Activated T-helper 1 cell treated with anti-CD3 and anti-CD28 coated beads, Interleukin-12 subunit alpha, Interleukin-12 subunit beta, Interleukin-2, Interleukin-4 antibody, amounts not matched to agents 30 ng/mL and 10 ng/mL and 1 ng/mL, durations not matched to agents 14 hours and 24 hours and 36 hours (primary cell): ENCODE results near the gene STPG3. TPM values are rescaled to one million over a fixed set of nuclear protein-coding genes. Genes with fewer than 3 reads are reported as not detected.
A peak's percentile ranks its signal among the peaks of the same experiment; 100 is the strongest.
"Not testable (repeated sequence)": the region's sequence is repeated elsewhere in the genome, so short reads cannot be mapped to it uniquely, and the experiment has no call there.

Experiments
- DNase-seq: peaks from one replicate; pipeline ENCODE4 v3.0.0; 2021; ENCODE audit warnings: low spot score
- H3K27ac Mint-ChIP-seq: one replicate; pipeline ENCODE4 v1.8.0; 2021; ENCODE audit warnings: mild to moderate bottlenecking, mixed read lengths
- H3K27me3 Mint-ChIP-seq: one replicate; pipeline ENCODE4 v1.8.0; 2022; ENCODE audit warnings: mild to moderate bottlenecking, moderate library complexity, mixed read lengths; ENCODE audit not compliant: insufficient read depth
- H3K36me3 Mint-ChIP-seq: one replicate; pipeline ENCODE4 v1.8.0; 2021; ENCODE audit warnings: low read depth, mixed read lengths
- H3K4me1 Mint-ChIP-seq: one replicate; pipeline ENCODE4 v1.8.0; 2021; ENCODE audit warnings: low read depth, mixed read lengths
- H3K4me3 Mint-ChIP-seq: one replicate; pipeline ENCODE4 v1.8.0; 2021; ENCODE audit warnings: mild to moderate bottlenecking, moderate library complexity, mixed read lengths
- H3K9me3 Mint-ChIP-seq: one replicate; pipeline ENCODE4 v1.8.0; 2021; ENCODE audit warnings: mixed read lengths
- intact Hi-C: fragments of 100-400 bp; cut with micrococcal nuclease; formaldehyde crosslinking; loops from one replicate; pipeline ENCODE4 v1.15.1; 2024
- total RNA-seq: library from RNA; stranded (reverse); gene quantifications from 2 replicates; pipeline ENCODE4 v1.2.3, GENCODE V29; 2022

Gene STPG3
- total RNA-seq, 1 donor from 2014 or later: 1.2 TPM

DNA sequence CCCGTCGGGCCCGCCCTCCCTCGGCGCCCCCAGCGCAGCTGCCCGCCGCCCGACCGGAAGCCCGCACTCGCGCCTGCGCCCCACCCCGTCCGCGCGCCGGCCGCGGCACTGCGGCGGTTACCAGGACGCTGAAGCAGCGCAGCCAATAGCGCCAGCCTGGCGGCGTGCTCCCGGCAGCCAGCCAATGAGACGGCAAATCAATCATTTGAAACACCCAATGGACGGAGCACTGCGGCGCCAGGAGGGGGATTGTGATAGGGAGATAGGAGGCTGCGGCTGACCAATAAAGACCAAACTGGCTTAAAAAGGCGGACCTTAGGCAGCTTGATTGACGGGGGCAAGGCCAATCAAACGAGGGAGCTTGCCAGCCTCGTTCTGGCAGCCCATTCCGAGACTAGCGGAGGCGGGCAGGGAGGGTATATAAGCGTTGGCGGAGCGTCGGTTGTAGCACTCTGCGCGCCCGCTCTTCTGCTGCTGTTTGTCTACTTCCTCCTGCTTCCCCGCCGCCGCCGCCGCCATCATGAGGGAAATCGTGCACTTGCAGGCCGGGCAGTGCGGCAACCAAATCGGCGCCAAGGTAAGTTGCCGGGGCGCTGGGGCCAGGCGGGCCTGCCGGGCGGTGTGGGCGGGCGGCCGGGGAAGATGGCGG is 10.1 kb upstream of the STPG3 start, which contains the start of gene TUBB4B:
Gene TUBB4B (plus strand): TSS at position 447 of the 649 bp plus-strand sequence. CDS start 74 bp downstream, at position 521.
- intact Hi-C loops: loop anchor here (1.0 to 5.0 kb wide), 9 partner anchors 14 to 450 kb away; partner anchors contain the start of genes ANAPC2, EXD3, MRPL41 and NELFB
- no peaks in the 10 kb centered on the region for H3K27me3 Mint-ChIP-seq
- H3K9me3 Mint-ChIP-seq: no peaks in the 10 kb centered on the region
- H3K27ac Mint-ChIP-seq: peak within 1 kb of the TSS; percentile 91
- H3K4me1 Mint-ChIP-seq: peaks cover 22% of the 10 kb centered on the region
- H3K4me3 Mint-ChIP-seq: peak within 1 kb of the TSS; percentile 92
- peak; percentile 98 for DNase-seq
- H3K36me3 Mint-ChIP-seq: peaks cover 23% of the 10 kb centered on the region

DNA sequence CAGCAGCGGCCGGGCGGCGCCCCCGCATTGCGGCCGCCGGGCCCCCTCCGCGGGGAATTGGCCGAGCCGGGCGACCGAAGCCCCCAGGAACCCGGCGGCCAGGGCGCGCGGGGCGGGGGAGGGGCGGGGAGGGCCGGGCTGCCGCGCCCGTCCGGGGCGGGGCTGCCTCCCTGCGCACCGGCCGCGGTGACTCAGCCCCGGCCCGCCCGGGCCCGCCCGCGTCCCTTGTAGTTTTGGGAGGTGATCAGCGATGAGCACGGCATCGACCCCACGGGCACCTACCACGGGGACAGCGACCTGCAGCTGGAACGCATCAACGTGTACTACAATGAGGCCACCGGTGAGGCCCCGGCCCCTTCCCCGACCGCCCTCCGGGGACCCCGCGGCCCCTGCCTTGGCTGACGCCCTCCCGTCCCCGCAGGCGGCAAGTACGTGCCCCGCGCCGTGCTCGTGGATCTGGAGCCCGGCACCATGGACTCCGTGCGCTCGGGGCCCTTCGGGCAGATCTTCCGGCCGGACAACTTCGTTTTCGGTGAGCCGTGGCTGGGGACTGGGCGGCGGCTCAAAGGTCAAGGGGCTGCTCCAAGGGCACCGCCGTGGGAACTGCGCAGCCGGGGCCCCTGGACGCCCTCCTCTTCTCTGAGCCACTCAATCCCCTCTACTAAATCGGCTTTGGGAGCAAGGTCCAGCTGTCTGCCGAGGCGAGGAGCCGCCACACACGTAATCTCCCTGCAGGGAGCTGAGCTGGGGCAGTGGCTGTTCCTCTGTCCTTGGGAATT is 9.4 kb upstream of the STPG3 start:
- H3K4me1 Mint-ChIP-seq: peaks cover 22% of the 10 kb centered on the region
- H3K27ac Mint-ChIP-seq: peak overlapping the region; percentile 40
- peaks cover 23% of the 10 kb centered on the region for H3K36me3 Mint-ChIP-seq
- peak; percentile 68 for DNase-seq
- intact Hi-C loops: loop anchor here (1.0 to 5.0 kb wide), 9 partner anchors 14 to 451 kb away; partner anchors contain the start of genes ANAPC2, EXD3, MRPL41 and NELFB
- no peaks in the 10 kb centered on the region for H3K27me3 Mint-ChIP-seq
- H3K4me3 Mint-ChIP-seq: peak overlapping the region; percentile 92
- H3K9me3 Mint-ChIP-seq: no peaks in the 10 kb centered on the region

DNA sequence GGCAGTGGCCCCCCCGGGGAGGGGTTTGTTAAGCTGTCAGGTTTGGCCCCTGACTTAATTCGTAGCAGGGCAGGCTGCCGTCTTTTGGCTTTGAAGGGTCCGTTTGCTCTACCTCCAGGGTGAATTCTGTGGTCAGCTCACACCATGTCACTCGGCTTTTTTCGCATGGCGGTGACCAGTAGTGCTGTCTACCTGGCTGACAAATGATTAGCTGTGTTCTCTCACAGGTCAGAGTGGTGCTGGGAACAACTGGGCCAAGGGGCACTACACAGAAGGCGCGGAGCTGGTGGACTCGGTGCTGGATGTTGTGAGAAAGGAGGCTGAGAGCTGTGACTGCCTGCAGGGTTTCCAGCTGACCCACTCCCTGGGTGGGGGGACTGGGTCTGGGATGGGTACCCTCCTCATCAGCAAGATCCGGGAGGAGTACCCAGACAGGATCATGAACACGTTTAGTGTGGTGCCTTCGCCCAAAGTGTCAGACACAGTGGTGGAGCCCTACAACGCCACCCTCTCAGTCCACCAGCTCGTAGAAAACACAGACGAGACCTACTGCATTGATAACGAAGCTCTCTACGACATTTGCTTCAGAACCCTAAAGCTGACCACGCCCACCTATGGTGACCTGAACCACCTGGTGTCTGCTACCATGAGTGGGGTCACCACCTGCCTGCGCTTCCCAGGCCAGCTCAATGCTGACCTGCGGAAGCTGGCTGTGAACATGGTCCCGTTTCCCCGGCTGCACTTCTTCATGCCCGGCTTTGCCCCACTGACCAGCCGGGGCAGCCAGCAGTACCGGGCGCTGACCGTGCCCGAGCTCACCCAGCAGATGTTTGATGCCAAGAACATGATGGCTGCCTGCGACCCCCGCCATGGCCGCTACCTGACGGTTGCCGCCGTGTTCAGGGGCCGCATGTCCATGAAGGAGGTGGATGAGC is 8.6 kb upstream of the STPG3 start:
- intact Hi-C loops: loop anchor here (5.0 kb wide), 2 partner anchors 180 to 195 kb away; partner anchors contain the start of genes EXD3, NOXA1 and NPDC1

DNA sequence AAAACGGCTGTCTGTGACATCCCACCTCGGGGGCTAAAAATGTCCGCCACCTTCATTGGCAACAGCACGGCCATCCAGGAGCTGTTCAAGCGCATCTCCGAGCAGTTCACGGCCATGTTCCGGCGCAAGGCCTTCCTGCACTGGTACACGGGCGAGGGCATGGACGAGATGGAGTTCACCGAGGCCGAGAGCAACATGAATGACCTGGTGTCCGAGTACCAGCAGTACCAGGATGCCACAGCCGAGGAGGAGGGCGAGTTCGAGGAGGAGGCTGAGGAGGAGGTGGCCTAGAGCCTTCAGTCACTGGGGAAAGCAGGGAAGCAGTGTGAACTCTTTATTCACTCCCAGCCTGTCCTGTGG is 7.8 kb upstream of the STPG3 start:
- Mint-ChIP-seq H3K4me3 (peak overlapping the region; percentile 92), H3K36me3 (peaks cover 23% of the 10 kb centered on the region), H3K4me1 (peaks cover 22% of the 10 kb centered on the region)
- not testable (repeated sequence) for H3K9me3 Mint-ChIP-seq, H3K27me3 Mint-ChIP-seq, H3K27ac Mint-ChIP-seq, DNase-seq
- intact Hi-C loops: loop anchor here (5.0 kb wide), 2 partner anchors 179 to 196 kb away; partner anchors contain the start of genes EXD3, NOXA1 and NPDC1

More for the DNA sequence above, 8.6 kb upstream of the STPG3 start:
- no peaks in the 10 kb centered on the region for H3K27me3 Mint-ChIP-seq
- H3K4me1 Mint-ChIP-seq: peaks cover 22% of the 10 kb centered on the region
- peak overlapping the region; percentile 77 for H3K27ac Mint-ChIP-seq
- no peaks in the 10 kb centered on the region for H3K9me3 Mint-ChIP-seq
- DNase-seq: no peak
- H3K36me3 Mint-ChIP-seq: peaks cover 23% of the 10 kb centered on the region
- H3K4me3 Mint-ChIP-seq: peak overlapping the region; percentile 92

DNA sequence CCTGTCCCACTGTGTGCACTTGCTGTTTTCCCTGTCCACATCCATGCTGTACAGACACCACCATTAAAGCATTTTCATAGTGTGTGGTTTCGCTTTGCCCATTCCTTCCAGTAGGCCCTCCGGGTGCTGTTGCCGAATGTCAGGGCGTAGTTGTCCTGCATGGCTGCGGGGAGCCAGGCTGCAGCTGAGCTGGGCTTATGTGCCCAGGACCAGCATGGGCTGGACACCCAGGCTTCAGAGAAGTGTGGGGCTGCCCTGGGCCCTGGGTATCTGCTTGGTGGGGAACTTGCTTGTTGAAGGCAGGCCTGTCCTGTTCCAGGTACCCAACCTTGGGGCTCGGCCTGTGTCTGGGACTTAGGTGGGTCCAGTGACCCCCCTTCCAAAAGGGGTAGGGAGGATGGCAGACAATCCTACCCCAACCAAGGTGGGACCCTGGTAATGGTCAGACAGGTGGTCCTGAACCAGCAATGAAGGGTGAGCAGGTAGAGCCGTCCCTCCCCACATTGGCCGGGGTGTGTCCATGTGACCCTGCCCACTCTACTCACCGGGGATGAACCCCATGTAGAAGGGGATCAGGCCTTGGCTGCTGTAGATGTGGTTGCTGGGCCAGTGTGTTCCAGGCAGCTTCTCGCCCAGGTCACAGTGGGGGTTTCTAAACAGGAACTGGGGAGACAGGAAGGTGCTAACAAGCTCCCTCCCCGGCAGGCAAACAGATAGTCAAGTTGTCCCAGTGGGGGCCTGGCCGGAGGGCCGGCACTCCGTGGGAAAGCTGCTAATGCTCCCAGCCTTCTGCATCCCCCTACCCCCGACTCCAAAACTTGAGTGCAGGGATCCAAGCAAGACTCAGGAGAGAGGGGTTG is 7.2 kb upstream of the STPG3 start:
- Mint-ChIP-seq H3K4me3 (peak overlapping the region; percentile 92), H3K4me1 (peaks cover 22% of the 10 kb centered on the region), H3K27me3 (no peaks in the 10 kb centered on the region), H3K36me3 (peaks cover 23% of the 10 kb centered on the region), H3K9me3 (no peaks in the 10 kb centered on the region), H3K27ac (peak overlapping the region; percentile 52)
- intact Hi-C loops: loop anchor here (5.0 kb wide), 2 partner anchors 178 to 197 kb away; partner anchors contain the start of genes EXD3, NOXA1 and NPDC1
- DNase-seq: no peak

DNA sequence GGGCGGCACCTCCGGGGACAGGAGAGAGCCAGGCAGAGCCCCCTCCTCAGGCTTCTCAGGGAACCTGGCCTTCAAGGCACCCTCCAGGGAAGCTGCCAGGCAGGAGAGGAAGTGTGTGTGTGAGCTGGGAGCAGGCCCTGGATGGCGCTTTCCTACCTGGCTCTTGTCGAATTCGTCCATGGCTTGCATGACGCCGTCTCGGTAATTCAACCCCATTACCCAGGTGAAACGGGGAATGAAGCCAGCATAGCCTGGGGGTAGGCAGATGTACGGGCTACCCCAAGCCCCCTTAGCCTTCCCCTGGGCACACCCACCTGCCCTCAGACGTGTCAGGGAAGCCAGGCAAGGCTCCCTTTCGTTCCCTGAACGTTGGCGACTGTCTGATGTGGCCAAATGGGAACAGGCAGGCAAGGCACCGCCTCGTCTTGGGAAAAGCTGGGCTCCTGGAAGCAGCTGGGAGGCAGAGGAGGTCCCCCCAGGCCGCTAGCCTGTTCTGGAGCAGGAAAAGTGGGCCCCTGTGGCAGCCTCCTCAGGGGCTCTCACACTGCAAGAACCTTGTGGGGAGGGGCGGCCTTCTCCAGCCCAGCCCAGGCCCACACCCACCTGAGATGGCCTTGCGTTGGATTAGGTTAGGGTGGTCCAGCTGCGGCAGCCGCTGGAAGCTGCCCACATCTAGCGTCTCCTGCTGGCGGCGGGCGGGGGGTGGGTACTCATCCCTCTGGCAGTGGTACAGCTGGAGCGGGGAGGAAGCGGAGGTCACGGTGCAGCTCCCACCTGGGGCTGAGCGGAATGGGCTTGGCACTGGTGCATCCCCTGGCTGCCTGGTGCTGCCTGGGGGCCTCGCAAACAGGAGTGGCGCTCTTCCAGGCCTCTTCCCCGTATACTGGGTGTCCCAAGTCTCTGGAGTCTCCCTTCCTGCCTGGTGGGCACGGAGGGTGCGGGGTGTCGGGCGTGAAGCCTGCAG is 6.3 kb upstream of the STPG3 start:
- H3K9me3 Mint-ChIP-seq: no peaks in the 10 kb centered on the region
- no peaks in the 10 kb centered on the region for H3K27me3 Mint-ChIP-seq
- no peak overlapping the region for H3K4me3 Mint-ChIP-seq
- peaks cover 21% of the 10 kb centered on the region for H3K36me3 Mint-ChIP-seq
- intact Hi-C loops: loop anchor here (5.0 kb wide), 2 partner anchors 178 to 197 kb away; partner anchors contain the start of genes EXD3, NOXA1 and NPDC1
- DNase-seq: no peak
- peaks cover 22% of the 10 kb centered on the region for H3K4me1 Mint-ChIP-seq
- H3K27ac Mint-ChIP-seq: peak overlapping the region; percentile 52

DNA sequence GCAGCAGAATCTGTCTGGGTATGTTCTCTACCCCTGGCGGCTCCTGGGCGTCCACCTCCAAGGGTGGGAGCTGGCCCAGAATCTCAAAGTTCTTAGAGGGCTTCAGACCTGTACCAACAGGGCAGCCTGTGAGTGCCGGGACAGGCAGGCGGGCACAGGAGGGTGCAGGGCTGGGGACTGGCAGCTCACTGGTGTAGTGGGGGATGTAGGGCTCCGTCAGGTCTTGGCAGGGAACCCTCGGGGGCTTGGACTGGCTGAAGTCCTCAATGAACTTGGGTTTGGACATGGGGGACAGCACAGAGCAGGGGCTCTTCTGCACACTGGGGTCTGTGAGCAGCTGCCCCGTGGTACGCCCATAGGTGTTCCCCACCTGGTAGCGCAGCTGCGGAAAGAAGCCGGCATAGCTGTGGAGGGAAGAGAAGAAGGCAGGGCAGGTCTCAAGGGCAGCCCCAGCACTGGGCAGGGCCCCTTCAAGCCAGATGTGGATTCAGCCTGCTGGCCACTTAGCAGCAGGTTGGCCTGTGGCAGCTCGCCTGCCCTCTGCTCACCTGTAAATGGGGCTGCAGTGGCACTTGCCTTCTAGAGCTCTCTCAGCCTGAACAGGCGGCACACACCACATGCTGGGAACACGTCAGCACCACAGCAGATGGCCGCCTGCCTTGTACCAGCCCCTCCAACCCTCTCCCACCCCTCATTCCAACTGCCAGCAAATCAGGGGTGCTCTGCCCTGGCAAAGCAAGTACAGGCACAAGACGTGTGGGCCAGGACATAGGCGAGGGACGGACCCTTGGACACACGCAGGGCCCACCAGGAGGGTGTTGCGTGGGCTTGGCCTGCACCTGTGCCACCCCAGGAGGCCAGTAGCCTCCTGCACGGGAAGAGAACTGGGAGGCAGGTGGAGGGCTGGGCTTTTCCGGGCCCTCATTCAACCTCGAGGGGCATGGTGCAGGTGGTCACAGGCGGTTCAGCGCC is 5.3 kb upstream of the STPG3 start:
- intact Hi-C loops: no loop called here
- DNase-seq: no peak
- H3K27me3 Mint-ChIP-seq: no peaks in the 10 kb centered on the region

DNA sequence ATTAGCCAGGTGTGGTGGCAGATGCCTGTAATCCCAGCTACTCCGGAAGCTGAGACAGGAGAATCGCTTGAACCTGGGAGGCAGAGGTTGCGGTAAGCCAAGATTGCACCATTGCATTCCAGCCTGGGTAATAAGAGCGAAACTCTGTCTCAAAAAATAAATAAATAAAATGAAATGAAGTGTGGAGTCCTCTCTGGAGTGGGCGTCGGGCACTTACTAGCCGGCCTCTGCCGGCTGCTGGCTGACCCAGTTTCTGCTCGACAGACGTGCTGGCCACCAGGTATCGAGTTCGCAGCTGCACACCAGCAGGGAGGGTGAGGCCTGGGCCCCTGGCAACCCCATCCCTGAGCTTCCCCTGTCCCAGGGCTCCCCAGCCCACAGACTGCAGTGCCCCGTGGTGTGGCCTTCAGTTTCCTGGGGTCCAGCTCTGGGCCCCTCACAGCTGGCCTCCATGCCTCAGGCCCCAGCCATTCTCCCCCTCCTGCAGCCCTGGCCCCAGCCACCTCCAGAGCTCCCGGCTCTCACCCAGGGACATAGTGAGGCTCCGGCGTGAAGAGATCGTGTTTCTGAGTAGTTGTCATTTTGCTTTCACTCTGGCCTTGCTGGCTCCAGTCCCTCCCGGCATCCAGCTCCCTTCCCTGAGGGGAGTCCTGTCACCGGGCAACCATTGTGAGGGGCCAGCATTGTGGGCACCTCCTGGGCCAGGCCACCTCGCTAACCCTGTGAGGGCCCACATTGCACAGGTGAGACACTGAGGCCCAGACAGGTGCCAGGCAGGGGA is 3.8 kb upstream of the STPG3 start:
- no peak overlapping the region for H3K4me3 Mint-ChIP-seq
- H3K4me1 Mint-ChIP-seq: peaks cover 20% of the 10 kb centered on the region
- H3K27me3 Mint-ChIP-seq: no peaks in the 10 kb centered on the region
- intact Hi-C loops: no loop called here
- no peaks in the 10 kb centered on the region for H3K9me3 Mint-ChIP-seq
- H3K36me3 Mint-ChIP-seq: peaks cover 17% of the 10 kb centered on the region
- no peak for DNase-seq
- no peak overlapping the region for H3K27ac Mint-ChIP-seq

More for the DNA sequence above, 5.3 kb upstream of the STPG3 start:
- no peak overlapping the region for H3K4me3 Mint-ChIP-seq
- peaks cover 22% of the 10 kb centered on the region for H3K4me1 Mint-ChIP-seq
- H3K36me3 Mint-ChIP-seq: peaks cover 21% of the 10 kb centered on the region
- H3K27ac Mint-ChIP-seq: no peak overlapping the region
- H3K9me3 Mint-ChIP-seq: no peaks in the 10 kb centered on the region

DNA sequence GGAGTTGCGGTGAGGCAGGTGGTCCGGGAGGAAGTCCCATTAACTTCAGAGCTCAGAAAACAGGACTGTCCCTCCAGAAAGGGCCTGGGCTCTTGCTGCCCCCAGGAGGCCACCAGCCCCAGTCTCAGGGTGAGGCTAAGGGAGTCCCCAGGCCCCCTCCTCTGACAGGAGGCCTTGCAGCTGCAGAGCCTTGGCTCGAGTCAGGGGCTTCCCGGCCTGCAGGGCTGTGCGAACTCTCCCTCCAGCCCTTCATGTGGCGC is 3.2 kb upstream of the STPG3 start:
- no peaks in the 10 kb centered on the region for H3K9me3 Mint-ChIP-seq
- H3K4me3 Mint-ChIP-seq: no peak overlapping the region
- no peaks in the 10 kb centered on the region for H3K27me3 Mint-ChIP-seq
- peaks cover 15% of the 10 kb centered on the region for H3K4me1 Mint-ChIP-seq
- H3K36me3 Mint-ChIP-seq: peaks cover 12% of the 10 kb centered on the region
- DNase-seq: no peak
- H3K27ac Mint-ChIP-seq: no peak overlapping the region
- intact Hi-C loops: no loop called here
